ENCODE data around the gene EMC10.

EMC10 gene

DNA sequence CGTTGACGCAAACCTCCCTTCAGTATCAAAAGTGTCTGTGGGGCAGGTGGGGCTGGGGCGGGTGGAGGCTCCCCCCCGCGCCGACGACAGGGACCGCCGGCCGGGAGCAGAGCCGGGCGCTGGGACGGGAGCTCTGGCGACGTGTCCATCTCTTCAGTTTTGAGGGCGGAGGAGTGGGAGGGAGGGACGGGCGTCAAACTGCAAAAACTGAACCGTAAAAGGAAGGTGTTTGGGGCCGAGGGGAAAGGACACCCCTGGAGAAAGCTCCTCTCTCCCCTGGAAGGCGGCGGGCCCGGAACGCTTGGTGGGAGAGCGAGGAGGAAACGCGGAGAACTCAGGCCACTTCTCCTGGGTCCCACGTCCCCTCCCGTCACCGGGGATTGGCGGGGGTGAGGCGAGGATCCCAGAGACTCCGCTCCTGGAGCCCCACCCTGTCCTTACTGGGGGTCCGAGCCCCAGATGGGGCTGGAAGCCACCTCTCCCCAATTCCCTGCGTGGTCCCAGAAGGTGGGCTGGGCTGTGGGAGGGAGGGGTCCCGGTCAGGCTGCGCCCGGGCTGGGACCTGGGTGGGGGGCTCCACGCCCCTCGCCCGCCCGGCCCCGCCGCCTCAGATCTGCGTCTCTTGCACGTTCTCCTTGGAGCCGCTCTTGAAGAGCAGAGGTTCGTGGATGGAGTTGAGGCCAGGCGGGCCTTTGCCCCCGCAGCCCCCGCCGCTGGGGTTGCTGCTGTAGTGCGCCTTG is 40.8 kb downstream of the EMC10 start:
- no peak overlapping the region for H3K4me3 ChIP-seq (ENCODE audit: severe bottlenecking)

GRCh38 chr19:50517704-50518075 is 41.4 kb downstream of the EMC10 start:
- no peak overlapping the region for H3K27ac ChIP-seq (ENCODE audit: poor library complexity, severe bottlenecking)
- H3K9me3 ChIP-seq (ENCODE audit: severe bottlenecking): no peaks in the 10 kb centered on the region
- no peaks in the 10 kb centered on the region for H3K27me3 ChIP-seq (ENCODE audit: insufficient read depth, poor library complexity, severe bottlenecking)
- TF ChIP-seq CTCF (IDR thresholded peaks at IDR 0.05; ENCODE audit: poor library complexity, severe bottlenecking): no peak
- no peaks in the 10 kb centered on the region for H3K4me1 ChIP-seq (ENCODE audit: insufficient read depth, poor library complexity, severe bottlenecking)
- DNase-seq (ENCODE audit: low spot score) (no peak), ATAC-seq (ENCODE audit: low read depth) (no peak)
- no peaks in the 10 kb centered on the region for H3K36me3 ChIP-seq (ENCODE audit: low read depth)
- H3K4me3 ChIP-seq (ENCODE audit: severe bottlenecking): no peak overlapping the region

More for the DNA sequence above, 40.8 kb downstream of the EMC10 start:
- Histone ChIP-seq H3K9me3 (ENCODE audit: severe bottlenecking) (no peaks in the 10 kb centered on the region), H3K27me3 (ENCODE audit: insufficient read depth, poor library complexity, severe bottlenecking) (no peaks in the 10 kb centered on the region), H3K27ac (ENCODE audit: poor library complexity, severe bottlenecking) (no peak overlapping the region), H3K4me1 (ENCODE audit: insufficient read depth, poor library complexity, severe bottlenecking) (no peaks in the 10 kb centered on the region), H3K36me3 (ENCODE audit: low read depth) (no peaks in the 10 kb centered on the region)
- DNase-seq (ENCODE audit: low spot score) (no peak), ATAC-seq (ENCODE audit: low read depth) (no peak)
- TF ChIP-seq CTCF (IDR thresholded peaks at IDR 0.05; ENCODE audit: poor library complexity, severe bottlenecking): no peak

GRCh38 chr19:50518091-50519005 is 42.0 kb downstream of the EMC10 start:
- TF ChIP-seq CTCF (IDR thresholded peaks at IDR 0.05; ENCODE audit: poor library complexity, severe bottlenecking): no peak

DNA sequence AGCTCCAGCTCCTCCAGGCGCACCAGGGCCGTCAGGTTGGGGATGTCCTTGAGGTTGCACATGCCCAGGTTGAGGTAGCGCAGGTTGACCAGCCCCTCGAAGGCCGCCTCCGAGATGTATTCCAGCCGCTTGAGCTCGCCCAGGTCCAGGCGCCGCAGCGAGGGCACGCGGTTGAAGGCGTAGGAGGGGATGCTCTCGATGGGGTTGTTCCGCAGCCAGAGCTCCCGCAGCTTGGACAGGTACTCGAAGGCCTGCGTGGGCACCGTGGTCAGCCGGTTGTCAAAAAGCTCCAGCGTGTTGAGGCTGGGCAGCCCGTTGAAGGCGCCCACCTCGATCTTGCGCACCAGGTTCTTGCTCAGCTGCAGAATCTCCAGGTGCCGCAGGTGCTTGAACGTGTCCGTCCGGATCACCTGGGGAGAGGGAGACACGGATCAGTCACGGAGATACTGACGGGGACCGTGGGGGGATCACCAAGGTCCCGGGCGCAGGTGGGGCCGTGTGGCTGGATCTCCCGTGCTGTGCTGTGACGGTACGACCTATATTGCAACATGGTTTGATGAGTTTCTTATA is 42.8 kb downstream of the EMC10 start:
- H3K4me1 ChIP-seq (ENCODE audit: insufficient read depth, poor library complexity, severe bottlenecking): no peaks in the 10 kb centered on the region
- H3K4me3 ChIP-seq (ENCODE audit: severe bottlenecking): no peak overlapping the region
- ATAC-seq (ENCODE audit: low read depth) (no peak), DNase-seq (ENCODE audit: low spot score) (no peak)
- no peaks in the 10 kb centered on the region for H3K9me3 ChIP-seq (ENCODE audit: severe bottlenecking)
- H3K27me3 ChIP-seq (ENCODE audit: insufficient read depth, poor library complexity, severe bottlenecking): no peaks in the 10 kb centered on the region
- H3K36me3 ChIP-seq (ENCODE audit: low read depth): no peaks in the 10 kb centered on the region
- H3K27ac ChIP-seq (ENCODE audit: poor library complexity, severe bottlenecking): no peak overlapping the region
- no peak for TF ChIP-seq CTCF (IDR thresholded peaks at IDR 0.05; ENCODE audit: poor library complexity, severe bottlenecking)

More at GRCh38 chr19:50518091-50519005, 42.0 kb downstream of the EMC10 start:
- Histone ChIP-seq H3K4me1 (ENCODE audit: insufficient read depth, poor library complexity, severe bottlenecking) (no peaks in the 10 kb centered on the region), H3K4me3 (ENCODE audit: severe bottlenecking) (no peak overlapping the region), H3K9me3 (ENCODE audit: severe bottlenecking) (no peaks in the 10 kb centered on the region), H3K27ac (ENCODE audit: poor library complexity, severe bottlenecking) (no peak overlapping the region), H3K27me3 (ENCODE audit: insufficient read depth, poor library complexity, severe bottlenecking) (no peaks in the 10 kb centered on the region), H3K36me3 (ENCODE audit: low read depth) (no peaks in the 10 kb centered on the region)
- ATAC-seq (ENCODE audit: low read depth) (no peak), DNase-seq (ENCODE audit: low spot score) (no peak)

Measured in RWPE2 (cell line).